Smooth muscle cell (in vitro differentiated cells): ENCODE data around the gene RNF138. TPM values are rescaled to one million over a fixed set of nuclear protein-coding genes. Genes with fewer than 3 reads are reported as not detected.

Experiments
- DNase-seq: peaks from one replicate; lab custom pipeline; 2025; ENCODE audit not compliant: unreplicated experiment; lab: John Stamatoyannopoulos, UW
- H2AFZ ChIP-seq: fragments of 200-600 bp; sonication (generic); 2 replicates; pipeline ENCODE4 v1.6.0; 2016; ENCODE audit warnings: antibody characterized with exemption, low read depth, mild to moderate bottlenecking
- H3F3A ChIP-seq: fragments of 200-600 bp; sonication (generic); 2 replicates; pipeline ENCODE4 v1.6.0; 2017; ENCODE audit warnings: antibody characterized with exemption, low read depth
- H3K27ac ChIP-seq: fragments of 200-600 bp; sonication (generic); 2 replicates; pipeline ENCODE4 v1.5.1; 2016; ENCODE audit warnings: low read depth, mild to moderate bottlenecking
- H3K27me3 ChIP-seq: fragments of 200-600 bp; sonication (generic); 2 replicates; pipeline ENCODE4 v1.6.1; 2016; ENCODE audit warnings: low read depth, mild to moderate bottlenecking
- H3K36me3 ChIP-seq: fragments of 200-600 bp; sonication (generic); 2 replicates; pipeline ENCODE4 v1.5.1; 2016; ENCODE audit warnings: low read depth
- H3K4me1 ChIP-seq: fragments of 200-600 bp; sonication (generic); 2 replicates; pipeline ENCODE4 v1.5.1; 2016; ENCODE audit warnings: low read depth
- H3K4me2 ChIP-seq: fragments of 200-600 bp; sonication (generic); 2 replicates; pipeline ENCODE4 v1.6.0; 2016; ENCODE audit warnings: mild to moderate bottlenecking
- H3K4me3 ChIP-seq: fragments of 200-600 bp; sonication (generic); 2 replicates; pipeline ENCODE4 v1.5.1; 2016; ENCODE audit warnings: mild to moderate bottlenecking
- H3K79me2 ChIP-seq: fragments of 200-600 bp; sonication (generic); 2 replicates; pipeline ENCODE4 v1.6.0; 2016; ENCODE audit warnings: low read depth, mild to moderate bottlenecking
- H3K9ac ChIP-seq: fragments of 200-600 bp; sonication (generic); 2 replicates; pipeline ENCODE4 v1.6.0; 2016; ENCODE audit warnings: low read depth
- H3K9me3 ChIP-seq: fragments of 200-600 bp; sonication (generic); replicated peaks from 2 replicates; pipeline ENCODE4 v1.5.1; 2016; ENCODE audit warnings: low read depth
- H4K20me1 ChIP-seq: fragments of 200-600 bp; sonication (generic); 2 replicates; pipeline ENCODE4 v1.6.0; 2016; ENCODE audit warnings: low read depth
- CTCF ChIP-seq: fragments of 200-600 bp; sonication (generic); IDR thresholded peaks from 2 replicates; pipeline ENCODE4 v1.5.1; 2017; ENCODE audit warnings: borderline replicate concordance, mild to moderate bottlenecking, antibody characterized with exemption; ENCODE audit not compliant: insufficient read depth, poor library complexity, severe bottlenecking
- WGBS: methylation state at CpG from one replicate; pipeline ENCODE4 v1.1.7; 2016; ENCODE audit warnings: low lambda C conversion rate; 5-methylcytosine and 5-hydroxymethylcytosine counted together
- polyA plus RNA-seq: library from polyadenylated mRNA; unstranded; fragments of >200 nt; fragmentation: Nextera tagmentation; extraction: Ambion mirVana; gene quantifications from 2 replicates; pipeline ENCODE4 v1.2.1, GENCODE V29; 2016
- total RNA-seq: library from RNA; depleted of rRNA; stranded (reverse); fragments of >200 nt; gene quantifications from 2 replicates; pipeline ENCODE4 v1.2.3, GENCODE V29; 2014

RNF138 gene
- total and polyA plus RNA-seq, 2 experiments from 2014 or later, result 10.2 to 15.6 TPM

DNA sequence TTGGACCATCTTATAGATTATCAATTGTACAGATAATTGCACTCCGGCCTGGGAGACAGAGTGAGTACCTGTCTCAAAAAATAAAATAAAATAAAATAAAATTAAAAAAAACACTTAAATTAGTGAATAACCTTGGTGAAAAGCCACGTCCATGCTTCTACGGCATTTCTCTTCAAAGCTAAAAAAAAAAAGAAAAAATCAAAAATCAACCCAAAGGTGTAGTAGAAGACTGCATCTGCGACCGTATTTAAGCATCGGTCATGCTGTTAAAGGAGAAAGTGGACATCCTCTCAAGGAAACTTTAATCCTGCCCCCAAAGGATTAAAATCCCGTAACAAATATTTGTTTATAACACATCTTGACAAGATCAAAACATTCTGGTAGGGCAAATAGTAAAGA, 350 bp upstream of the RNF138 start:
- H3K36me3 ChIP-seq, result no peaks in the 10 kb centered on the region
- H2AFZ ChIP-seq, result peak overlapping the region; percentile 100
- WGBS, result 59% methylated on average over 7 of the region's 7 CpGs
- no peak for DNase-seq
- H3F3A ChIP-seq, result no peaks in the 10 kb centered on the region
- TF ChIP-seq CTCF, result no peak
- peak overlapping the region; percentile 88 for H3K9ac ChIP-seq
- peak overlapping the region; percentile 96 for H3K27ac ChIP-seq
- H3K4me1 ChIP-seq, result peaks cover 8% of the 10 kb centered on the region
- H3K4me3 ChIP-seq, result peak overlapping the region; percentile 87
- H3K9me3 ChIP-seq, result no peaks in the 10 kb centered on the region
- peaks cover 25% of the 10 kb centered on the region for H4K20me1 ChIP-seq
- H3K4me2 ChIP-seq, result peak overlapping the region; percentile 92
- H3K79me2 ChIP-seq, result peaks cover 32% of the 10 kb centered on the region
- H3K27me3 ChIP-seq, result no peaks in the 10 kb centered on the region

GRCh38 chr18:32092422-32093101, 888 bp downstream of the RNF138 start:
- Histone ChIP-seq H3K36me3 (no peaks in the 10 kb centered on the region), H3K4me3 (peak overlapping the region; percentile 87), H3K4me2 (peak overlapping the region; percentile 92), H4K20me1 (peaks cover 34% of the 10 kb centered on the region), H3K27ac (peak overlapping the region; percentile 96), H3K4me1 (peaks cover 8% of the 10 kb centered on the region), H3K27me3 (no peaks in the 10 kb centered on the region), H3K79me2 (peaks cover 44% of the 10 kb centered on the region), H3F3A (no peaks in the 10 kb centered on the region), H2AFZ (peak overlapping the region; percentile 100), H3K9ac (peak overlapping the region; percentile 96), H3K9me3 (no peaks in the 10 kb centered on the region)
- WGBS, result 0% methylated on average over 28 of the region's 77 CpGs
- DNase-seq, result peak; percentile 94
- TF ChIP-seq CTCF, result no peak

GRCh38 chr18:32093102-32093511, 1.4 kb downstream of the RNF138 start:
- Histone ChIP-seq H3K27ac (peak overlapping the region; percentile 89), H3K4me2 (peak overlapping the region; percentile 92), H4K20me1 (peaks cover 34% of the 10 kb centered on the region), H3K27me3 (no peaks in the 10 kb centered on the region), H3K36me3 (no peaks in the 10 kb centered on the region), H3K4me3 (peak overlapping the region; percentile 87), H3K9ac (peak overlapping the region; percentile 96), H3K4me1 (peaks cover 8% of the 10 kb centered on the region), H3K79me2 (peaks cover 50% of the 10 kb centered on the region), H3K9me3 (no peaks in the 10 kb centered on the region), H2AFZ (peak overlapping the region; percentile 70), H3F3A (no peaks in the 10 kb centered on the region)
- WGBS, result 1% methylated on average over 32 of the region's 32 CpGs
- peak; percentile 59 for DNase-seq
- no peak for TF ChIP-seq CTCF

DNA sequence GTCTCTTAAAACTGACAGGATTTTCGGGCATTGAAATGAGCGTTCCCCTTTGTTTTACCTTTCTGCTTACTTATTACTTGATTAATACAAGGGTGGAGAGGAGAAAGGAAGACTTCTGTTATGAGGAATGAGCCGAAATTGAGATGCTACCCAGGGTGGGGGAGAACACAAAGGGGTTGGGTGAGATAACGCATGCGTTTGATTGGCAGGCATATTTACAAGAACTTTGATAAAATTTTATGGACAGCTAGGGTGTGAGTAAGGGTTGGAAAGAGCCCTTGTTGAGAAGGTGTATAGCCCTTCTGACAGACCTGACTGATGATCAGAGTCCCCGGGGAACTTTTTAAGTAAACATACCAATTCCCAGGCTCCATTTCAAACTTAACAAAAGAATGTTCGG, 1.8 kb downstream of the RNF138 start:
- Histone ChIP-seq H3K27me3 (no peaks in the 10 kb centered on the region), H3K79me2 (peaks cover 53% of the 10 kb centered on the region), H3K27ac (peak overlapping the region; percentile 89), H2AFZ (peak overlapping the region; percentile 70), H3K9me3 (no peaks in the 10 kb centered on the region), H3K36me3 (no peaks in the 10 kb centered on the region), H3K4me3 (peak overlapping the region; percentile 87), H3F3A (no peaks in the 10 kb centered on the region), H3K4me1 (peaks cover 8% of the 10 kb centered on the region), H3K9ac (peak overlapping the region; percentile 96), H3K4me2 (peak overlapping the region; percentile 92), H4K20me1 (peaks cover 34% of the 10 kb centered on the region)
- no peak for DNase-seq
- no peak for TF ChIP-seq CTCF
- 20% methylated on average over 7 of the region's 7 CpGs for WGBS
